SK-N-MC (cell line): Measurements from ENCODE around the gene NHERF2.
A peak's percentile ranks its signal among the peaks of the same experiment; 100 is the strongest.

Experiments
- DNase-seq: peaks from one replicate; pipeline ENCODE4 v3.0.0-alpha.2; 2011; ENCODE audit warnings: low read depth, low spot score
- H3K27ac ChIP-seq: fragments of 200-600 bp; sonication (generic); 2 replicates; pipeline ENCODE4 v1.5.1; 2016; ENCODE audit warnings: mixed run types
- H3K36me3 ChIP-seq: fragments of 200-600 bp; sonication (generic); 2 replicates; pipeline ENCODE4 v1.6.1; 2017; ENCODE audit warnings: antibody characterized with exemption, low read length, mixed read lengths; ENCODE audit not compliant: insufficient read depth
- H3K4me3 ChIP-seq: fragments of 200-600 bp; sonication (generic); 2 replicates; pipeline ENCODE4 v1.5.1; 2016
- H3K9ac ChIP-seq: fragments of 200-600 bp; sonication (generic); 2 replicates; pipeline ENCODE4 v1.8.0; 2017; ENCODE audit warnings: mixed run types, mixed read lengths; ENCODE audit not compliant: insufficient read length
- H3K9me3 ChIP-seq: fragments of 200-600 bp; sonication (generic); 2 replicates; pipeline ENCODE4 v1.6.1; 2017; ENCODE audit warnings: low read depth, mild to moderate bottlenecking, antibody characterized with exemption, low read length, moderate library complexity, mixed read lengths
- EZH2 ChIP-seq: fragments of 200-600 bp; sonication (generic); IDR thresholded peaks from one replicate; pipeline ENCODE4 v1.6.1; 2017; ENCODE audit warnings: antibody characterized with exemption
- FOXP2 ChIP-seq: optimal IDR thresholded peaks from 2 replicates; pipeline ENCODE3; 2011; ENCODE audit warnings: mild to moderate bottlenecking, moderate library complexity; ENCODE audit not compliant: insufficient read depth; ENCODE audit errors: extremely low read length, control extremely low read depth
- POLR2AphosphoS5 ChIP-seq: IDR thresholded peaks from 2 replicates; pipeline ENCODE4 v1.6.1; 2012; ENCODE audit warnings: mild to moderate bottlenecking, low read depth, low read length, borderline replicate concordance

The NHERF2 gene

GRCh38 chr16:1989209-1990100 is 37.2 kb upstream of the NHERF2 start, which contains the start of gene SYNGR3:
Gene SYNGR3, plus strand, starts transcription at chr16:1989970. Its CDS starts 133 bp downstream, at chr16:1990103.
- TF ChIP-seq POLR2AphosphoS5 = no peak
- no peak for TF ChIP-seq EZH2
- no peak for TF ChIP-seq FOXP2
- no peak within 1 kb of the TSS for H3K27ac ChIP-seq
- H3K36me3 ChIP-seq = no peaks in the 10 kb centered on the region
- no peak for DNase-seq
- no peaks in the 10 kb centered on the region for H3K9me3 ChIP-seq
- H3K4me3 ChIP-seq = peak within 1 kb of the TSS; percentile 74
- H3K9ac ChIP-seq = no peak within 1 kb of the TSS

- Histone ChIP-seq H3K36me3 (no peaks in the 10 kb centered on the region), H3K4me3 (peak overlapping the region; percentile 74), H3K9me3 (no peaks in the 10 kb centered on the region), H3K27ac (no peak overlapping the region), H3K9ac (no peak overlapping the region)
- no peak for DNase-seq
- TF ChIP-seq POLR2AphosphoS5 (no peak), FOXP2 (no peak), EZH2 (no peak)
Observed at GRCh38 chr16:1990101-1990350, 36.7 kb upstream of the NHERF2 start.

- H3K9ac ChIP-seq = no peak overlapping the region
- no peak for DNase-seq
- no peak overlapping the region for H3K27ac ChIP-seq
- peak overlapping the region; percentile 74 for H3K4me3 ChIP-seq
- no peak for TF ChIP-seq EZH2
- TF ChIP-seq FOXP2 = no peak
- no peak for TF ChIP-seq POLR2AphosphoS5
- no peaks in the 10 kb centered on the region for H3K9me3 ChIP-seq
- no peaks in the 10 kb centered on the region for H3K36me3 ChIP-seq
Observed at GRCh38 chr16:1990351-1991134, 36.2 kb upstream of the NHERF2 start.

GRCh38 chr16:1991135-1991551 is 35.6 kb upstream of the NHERF2 start:
- no peak overlapping the region for H3K9ac ChIP-seq
- H3K36me3 ChIP-seq = no peaks in the 10 kb centered on the region
- no peaks in the 10 kb centered on the region for H3K9me3 ChIP-seq
- DNase-seq = no peak
- no peak for TF ChIP-seq FOXP2
- TF ChIP-seq EZH2 = no peak
- TF ChIP-seq POLR2AphosphoS5 = no peak
- H3K4me3 ChIP-seq = no peak overlapping the region
- no peak overlapping the region for H3K27ac ChIP-seq

- H3K4me3 ChIP-seq = 0 out of 2 replicates have a peak overlapping the region, but pooled peaks have one; percentile 15
- H3K9ac ChIP-seq = no peak overlapping the region
- TF ChIP-seq FOXP2 (no peak), POLR2AphosphoS5 (no peak)
- no peak overlapping the region for H3K27ac ChIP-seq
- no peaks in the 10 kb centered on the region for H3K9me3 ChIP-seq
- DNase-seq = no peak
- H3K36me3 ChIP-seq = peaks cover under 1% of the 10 kb centered on the region; the same call in 1 of the 2 replicates
Observed at GRCh38 chr16:1991588-1991947, 35.1 kb upstream of the NHERF2 start.

- Histone ChIP-seq H3K27ac (no peak overlapping the region), H3K4me3 (0 out of 2 replicates have a peak overlapping the region, but pooled peaks have one; percentile 15), H3K9ac (no peak overlapping the region), H3K9me3 (no peaks in the 10 kb centered on the region), H3K36me3 (peaks cover 6% of the 10 kb centered on the region; the same call in 1 of the 2 replicates)
- peak; percentile 39 for DNase-seq
- no peak for TF ChIP-seq POLR2AphosphoS5
- no peak for TF ChIP-seq EZH2
- TF ChIP-seq FOXP2 = no peak
Observed at GRCh38 chr16:1991948-1992703, 34.6 kb upstream of the NHERF2 start.

- H3K4me3 ChIP-seq = no peak overlapping the region
- no peak overlapping the region for H3K27ac ChIP-seq
- H3K9ac ChIP-seq = no peak overlapping the region
- peaks cover 8% of the 10 kb centered on the region; the same call in 1 of the 2 replicates for H3K36me3 ChIP-seq
- TF ChIP-seq EZH2 (no peak), FOXP2 (no peak), POLR2AphosphoS5 (no peak)
- no peaks in the 10 kb centered on the region for H3K9me3 ChIP-seq
- no peak for DNase-seq
Observed at GRCh38 chr16:1992704-1993317, 33.9 kb upstream of the NHERF2 start.
